ENCODE measurements around the gene AGPAT2.

Gene AGPAT2

DNA sequence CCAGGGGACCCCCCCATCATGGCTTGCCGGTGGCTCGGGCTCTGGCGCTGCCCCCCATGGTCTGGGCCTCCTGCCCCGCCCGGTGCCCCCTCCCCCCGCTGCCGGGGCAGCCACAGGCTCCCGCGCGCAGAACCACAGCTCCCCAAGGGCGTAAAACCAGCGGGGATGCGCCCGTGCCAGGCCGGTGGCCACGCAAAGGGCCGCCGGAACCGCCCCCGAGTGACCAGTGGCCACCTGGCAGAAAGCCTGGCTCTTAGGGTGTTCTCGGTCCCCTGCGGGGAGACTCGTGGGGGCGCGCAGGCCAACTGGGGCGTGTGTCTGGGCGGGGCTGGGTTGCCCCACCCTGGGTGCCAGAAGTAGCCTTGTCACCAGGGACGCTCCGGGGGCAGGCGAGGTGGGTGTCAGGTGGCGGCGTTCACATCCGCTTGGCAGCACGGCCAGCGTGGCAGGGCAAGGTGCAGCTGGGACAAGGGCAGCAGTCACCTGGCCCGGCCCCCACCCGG is 515 bp upstream of the AGPAT2 start:
- DNase-seq (ENCODE audit: low read depth): no peak

DNA sequence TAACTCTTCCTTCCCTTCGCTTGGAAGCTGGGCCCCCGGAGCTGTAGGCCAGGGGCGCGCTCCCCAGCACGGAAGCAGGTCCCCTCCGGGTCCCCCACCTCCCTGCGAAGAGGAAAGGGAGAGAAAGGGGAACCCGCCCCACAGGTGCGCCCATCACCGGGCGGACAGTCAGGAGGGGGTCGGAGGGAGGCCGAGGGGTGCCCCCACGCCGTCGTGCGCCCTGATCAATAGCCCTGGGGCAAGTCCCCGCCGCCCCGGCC is 793 bp downstream of the AGPAT2 start:
- DNase-seq (ENCODE audit: low read depth): no peak

DNA sequence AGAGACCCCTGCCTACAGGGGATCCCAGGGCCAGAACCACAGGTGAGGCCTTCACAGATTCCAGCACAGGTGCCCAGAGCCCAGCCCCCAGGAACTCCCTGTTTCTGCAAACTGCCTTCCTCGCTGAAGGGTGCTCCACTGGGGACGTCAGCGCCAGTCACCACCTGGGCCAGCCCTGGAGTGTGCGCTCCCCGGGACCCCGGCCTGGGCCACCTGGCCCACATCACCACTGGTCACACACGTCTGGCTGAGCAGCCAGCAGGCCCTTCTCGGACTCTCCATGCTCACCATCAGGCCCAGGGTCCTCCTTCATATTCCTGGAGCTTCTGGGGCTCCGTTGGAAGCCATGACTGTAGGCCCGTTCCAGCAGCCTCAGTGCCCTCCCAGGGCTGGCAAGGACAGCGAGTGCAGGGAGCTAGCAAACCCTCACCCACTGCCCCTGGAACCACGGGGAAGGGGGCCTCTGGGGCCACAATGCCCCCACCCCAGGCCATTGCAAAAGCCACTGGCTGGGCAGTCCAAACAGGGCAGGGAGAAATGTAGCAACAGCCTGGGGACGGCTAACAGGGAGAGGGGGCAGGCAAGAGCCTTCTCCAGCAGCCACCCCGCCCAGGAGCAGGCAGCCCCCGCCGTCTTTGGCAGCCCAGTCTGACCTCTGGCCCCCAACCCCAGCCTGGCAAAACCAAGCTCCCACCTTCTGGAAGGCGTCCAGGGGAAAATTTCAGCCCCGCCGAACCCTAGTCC is 1.3 kb downstream of the AGPAT2 start:
- DNase-seq (ENCODE audit: low read depth): no peak

DNA sequence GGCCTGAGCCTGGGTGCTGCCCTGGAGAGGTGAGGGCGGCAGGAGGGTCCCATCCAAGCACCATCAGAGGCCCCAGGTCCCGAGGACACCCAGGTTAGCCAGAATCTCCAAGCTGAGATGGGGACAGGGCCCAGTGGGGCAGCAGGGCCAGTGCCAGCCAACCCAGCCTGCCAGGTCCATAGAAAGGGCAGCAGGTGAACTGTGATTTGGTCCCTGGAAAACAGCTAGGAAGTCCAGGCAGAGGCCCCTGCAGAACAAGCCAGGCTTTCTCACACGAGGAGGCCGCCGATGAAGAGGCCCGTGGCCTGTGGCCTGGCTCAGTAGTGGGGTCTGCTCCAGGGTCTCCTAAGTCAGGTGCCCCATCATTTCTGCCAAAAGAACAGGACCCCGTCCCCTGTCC is 2.0 kb downstream of the AGPAT2 start:
- no peak for DNase-seq (ENCODE audit: low read depth)

DNA sequence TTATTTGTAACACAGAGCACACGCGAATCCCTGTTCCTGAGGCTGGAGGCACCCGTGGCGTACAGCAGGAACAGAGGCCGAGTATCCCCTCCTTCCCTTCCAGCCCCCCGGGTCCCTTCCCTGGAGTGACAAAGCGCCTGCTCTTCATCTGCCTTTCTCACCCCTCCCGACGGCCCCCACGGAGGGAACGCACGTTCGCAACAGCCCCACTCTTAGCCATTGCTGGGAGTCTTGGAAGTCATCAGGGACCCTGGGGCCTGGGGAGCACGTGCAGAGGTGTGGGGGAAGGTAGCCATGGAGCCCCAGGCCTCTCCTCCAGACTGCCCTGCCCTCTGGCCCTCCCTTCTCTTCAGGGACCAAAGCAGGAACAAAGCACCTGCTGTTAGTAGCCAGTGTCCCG is 2.5 kb downstream of the AGPAT2 start:
- no peak for DNase-seq (ENCODE audit: low read depth)

DNA sequence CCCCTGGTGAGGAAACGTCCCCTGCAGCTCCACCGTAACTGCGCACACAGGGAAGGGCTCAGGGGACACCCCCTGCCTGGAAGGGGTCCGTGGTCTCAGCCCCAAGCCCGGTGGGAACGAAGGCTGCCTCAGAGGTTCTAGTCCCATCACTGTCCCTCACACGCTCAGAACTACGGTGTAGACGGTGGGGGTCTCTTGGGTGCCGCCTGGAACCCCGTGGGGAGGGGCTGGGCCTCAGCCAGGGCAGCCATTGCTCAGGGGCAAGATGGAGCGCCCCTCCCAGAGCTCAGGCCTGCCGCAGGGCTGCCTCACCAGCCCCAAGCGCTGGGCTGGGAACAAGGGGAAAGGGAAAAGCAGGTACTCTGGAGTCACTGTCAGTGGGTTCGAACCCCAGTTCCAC is 2.9 kb downstream of the AGPAT2 start:
- DNase-seq (ENCODE audit: low read depth): no peak

DNA sequence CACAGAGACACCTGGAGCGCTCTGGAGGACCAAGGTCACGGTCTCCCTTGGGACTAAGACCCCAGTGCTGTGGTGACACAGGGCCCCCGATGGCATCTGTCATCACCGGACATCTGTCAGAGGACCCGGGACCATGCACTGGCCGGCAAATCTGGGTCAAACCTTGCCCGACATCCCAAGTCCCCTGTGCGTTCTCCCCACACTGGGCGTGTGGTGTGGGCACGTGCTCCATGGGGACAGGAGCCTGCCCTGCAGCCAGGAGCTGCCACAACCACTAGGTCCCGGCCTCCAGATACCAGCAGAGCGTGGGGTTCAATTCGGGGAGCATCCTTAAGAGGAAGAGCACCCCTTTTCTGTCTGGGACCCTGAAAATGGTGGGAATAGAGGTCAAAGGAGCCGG is 3.5 kb downstream of the AGPAT2 start:
- DNase-seq (ENCODE audit: low read depth): no peak

DNA sequence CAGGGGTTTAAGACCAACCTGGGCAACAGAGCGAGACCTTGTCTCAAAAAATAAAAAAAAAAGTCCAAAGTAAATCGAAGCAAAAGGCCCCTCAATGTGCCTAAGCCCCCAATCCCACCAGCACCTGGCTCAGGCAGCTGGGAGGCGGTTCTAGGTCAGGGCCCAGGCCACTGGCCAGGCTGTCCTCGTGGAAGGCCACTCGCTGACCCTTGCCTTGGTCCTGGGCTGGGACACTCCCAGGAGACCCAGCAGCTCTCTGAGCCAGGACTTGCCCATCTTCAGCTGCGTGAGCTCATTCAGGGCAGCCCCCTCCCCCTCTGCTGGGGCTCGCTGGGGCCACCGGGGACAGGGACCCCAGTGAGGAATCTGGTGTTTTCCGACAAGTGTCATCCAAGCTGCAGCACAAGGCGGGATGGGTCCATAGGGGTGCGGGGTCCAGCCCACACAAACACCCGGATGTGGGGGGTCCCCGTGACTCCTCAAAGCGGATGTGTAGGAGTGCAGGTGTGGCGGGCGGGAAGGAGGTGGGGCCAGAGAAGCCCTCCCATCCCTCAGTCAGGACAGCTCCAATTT is 4.0 kb downstream of the AGPAT2 start:
- DNase-seq (ENCODE audit: low read depth): no peak

DNA sequence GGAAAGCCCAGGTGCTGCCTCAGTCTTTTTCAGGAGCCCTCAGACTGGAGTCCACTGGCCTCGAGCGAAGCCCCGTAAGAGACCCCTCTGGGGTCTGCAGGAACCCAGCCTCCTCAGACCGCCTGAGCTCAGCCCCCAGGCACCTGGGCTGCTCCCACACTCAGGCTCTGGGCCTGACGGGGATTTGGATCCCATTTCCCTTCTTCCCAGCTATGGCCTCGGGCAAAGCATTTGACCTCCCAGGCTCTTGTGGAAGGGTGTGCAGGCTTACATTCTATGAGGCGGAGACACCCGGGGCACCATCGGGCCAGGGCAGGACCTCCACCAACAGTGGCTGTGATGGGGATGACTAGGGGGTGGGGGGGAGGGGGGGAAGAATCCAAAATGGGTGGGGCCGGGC is 4.5 kb downstream of the AGPAT2 start:
- DNase-seq (ENCODE audit: low read depth): no peak

DNA sequence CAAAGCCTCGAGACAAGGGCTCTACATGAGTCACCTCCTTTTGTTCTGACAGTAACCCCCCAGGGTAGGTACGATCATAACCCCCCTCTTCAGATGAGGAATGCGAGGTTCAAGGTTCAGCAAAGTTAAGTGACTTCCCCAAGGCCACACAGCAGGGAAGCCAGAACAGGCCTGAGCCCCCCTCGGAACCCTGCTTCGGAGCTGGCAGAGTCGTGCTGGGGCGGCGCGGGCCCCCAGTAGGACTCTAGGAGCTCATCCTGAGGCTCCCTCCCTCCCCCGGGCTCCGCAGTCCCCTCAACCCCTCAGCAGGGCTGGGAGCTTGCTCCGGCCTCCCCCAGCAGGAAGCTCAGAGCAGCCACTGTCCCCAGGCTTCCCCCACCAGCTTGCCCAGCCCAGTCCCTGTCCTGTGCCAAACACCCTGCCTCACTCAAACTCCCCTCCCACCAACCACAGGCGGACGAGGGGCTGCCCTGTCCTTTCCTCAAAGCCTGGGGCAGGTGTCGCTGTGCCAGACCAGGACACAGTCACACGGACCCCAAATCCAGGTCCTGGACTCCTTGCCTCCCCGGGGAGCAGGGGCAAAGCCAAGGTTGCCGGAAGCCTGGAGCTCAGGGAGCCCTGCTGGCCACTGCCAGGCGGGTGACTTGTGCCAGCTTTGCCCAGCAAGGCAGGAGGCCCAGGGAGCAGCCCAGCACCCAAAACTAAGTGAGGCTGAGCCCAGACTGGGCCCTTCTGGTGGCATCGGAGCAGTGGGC is 5.1 kb downstream of the AGPAT2 start:
- no peak for DNase-seq (ENCODE audit: low read depth)

DNA sequence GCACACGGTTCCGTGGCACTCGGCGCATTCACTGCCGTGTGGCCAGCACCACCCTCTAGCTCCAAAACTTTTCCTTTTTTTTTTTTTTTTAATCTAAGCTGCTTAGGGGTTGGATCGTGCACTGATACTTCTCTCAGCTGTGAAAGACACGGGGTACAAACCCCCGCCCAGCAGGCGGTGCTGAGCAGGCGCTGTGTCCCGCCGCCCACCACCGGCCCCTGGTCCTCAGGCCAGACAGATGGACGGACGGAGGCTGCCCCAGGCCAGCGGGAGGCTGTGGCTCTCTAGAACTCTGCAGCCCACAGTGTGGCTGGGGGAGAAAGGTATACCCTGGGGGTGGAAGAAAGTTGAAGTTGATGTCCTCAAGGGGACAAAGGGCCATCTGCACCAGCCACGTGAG is 6.2 kb downstream of the AGPAT2 start:
- DNase-seq (ENCODE audit: low read depth): no peak

DNA sequence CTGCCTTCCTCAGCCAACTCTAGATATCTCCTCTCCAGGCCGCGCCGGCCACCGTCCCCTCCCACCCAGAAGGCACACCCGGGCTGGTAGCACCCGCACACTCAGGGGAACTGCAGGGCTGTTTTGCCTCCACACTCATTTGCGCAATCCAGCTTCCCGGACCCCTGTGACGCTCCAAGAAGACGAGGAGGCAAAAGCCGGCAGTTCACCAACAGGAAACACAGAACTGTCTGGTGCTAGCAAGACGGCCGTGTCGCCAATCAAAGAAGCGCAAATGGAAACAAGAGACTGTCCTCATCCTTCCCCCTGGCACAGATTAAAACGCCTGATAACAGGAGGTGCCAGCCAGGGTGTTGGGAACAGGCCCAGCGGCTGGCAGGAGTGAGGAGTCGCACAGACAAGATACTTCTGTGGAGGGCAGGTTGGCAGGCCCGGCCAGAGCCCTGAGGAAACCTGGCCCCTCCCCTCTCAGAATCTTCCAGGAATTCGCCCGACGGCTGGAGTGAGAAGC is 7.8 kb downstream of the AGPAT2 start:
- no peak for DNase-seq (ENCODE audit: low read depth)

DNA sequence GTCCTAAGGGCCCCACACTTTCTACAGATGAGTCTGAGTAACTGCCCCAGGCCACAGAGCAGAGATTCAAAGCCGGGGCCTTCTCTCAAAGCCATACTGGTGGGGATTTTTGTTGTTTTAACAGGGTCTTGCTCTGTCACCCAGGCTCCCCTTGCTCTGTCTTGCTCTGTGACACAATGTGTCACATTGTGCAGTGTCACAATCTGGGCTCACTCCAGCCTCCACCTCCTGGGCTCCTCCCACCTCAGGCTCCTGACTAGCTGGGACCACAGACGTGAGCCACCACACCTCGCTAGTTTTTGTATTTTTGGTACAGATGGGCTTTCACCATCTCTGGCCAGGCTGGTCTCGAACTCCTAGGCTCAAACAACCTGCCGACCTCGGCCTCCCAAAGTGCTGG is 8.6 kb downstream of the AGPAT2 start:
- DNase-seq (ENCODE audit: low read depth): no peak

DNA sequence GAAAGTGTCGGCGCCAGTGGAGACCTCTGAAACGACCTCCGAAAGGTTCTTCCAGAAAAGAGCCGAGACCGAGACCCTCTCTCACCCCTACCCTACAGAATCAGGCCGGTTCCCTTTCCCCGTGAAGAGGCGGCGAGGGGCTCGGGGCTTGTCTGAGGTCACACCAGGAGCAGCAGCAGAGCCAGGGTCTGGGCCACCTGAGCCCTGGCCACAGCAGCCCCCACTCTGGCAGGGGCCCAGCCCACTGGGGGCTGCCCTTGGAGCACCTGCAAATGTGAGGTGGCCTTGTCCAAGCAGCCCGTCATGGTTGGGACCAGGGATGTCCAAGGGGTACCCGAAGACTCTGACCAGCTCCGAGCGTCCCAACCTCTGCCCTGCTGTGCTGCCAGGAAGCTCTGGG is 9.2 kb downstream of the AGPAT2 start:
- DNase-seq (ENCODE audit: low read depth): no peak

DNA sequence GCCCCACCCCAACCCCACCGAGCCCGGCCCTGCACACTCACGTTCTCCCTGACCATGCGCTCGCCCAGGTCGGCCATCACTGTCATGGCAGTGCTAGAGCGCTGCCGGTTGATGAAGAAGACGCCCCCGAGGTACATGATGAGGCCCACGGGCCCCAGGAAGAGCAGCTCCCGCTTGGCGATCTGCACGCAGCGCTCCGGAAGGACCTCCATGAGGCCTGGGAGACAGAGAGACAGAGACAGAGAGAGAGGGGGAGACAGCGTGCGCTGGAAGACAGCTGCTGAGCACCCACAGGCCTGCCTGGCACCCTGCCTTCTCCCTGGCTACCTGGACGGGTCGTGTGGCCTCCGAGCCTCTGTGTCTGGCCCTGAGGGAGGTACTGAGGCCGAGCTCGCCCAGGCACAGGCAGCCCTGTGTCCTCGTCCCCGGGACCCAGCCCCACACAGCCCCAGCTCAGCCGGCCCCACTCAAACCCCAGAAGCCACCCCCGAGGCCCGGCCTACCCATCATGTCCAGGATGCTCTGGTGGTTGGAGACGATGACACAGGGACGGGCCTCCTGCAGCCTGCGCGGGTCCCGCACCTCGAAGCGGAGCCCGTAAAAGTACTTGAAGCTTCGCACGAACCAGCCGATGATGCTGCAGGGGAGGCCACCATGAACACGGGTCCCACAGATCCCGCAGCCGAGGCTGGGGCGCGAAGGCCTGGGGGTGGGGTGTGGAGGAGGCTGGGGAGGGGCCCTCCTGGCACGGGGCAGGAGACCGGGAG is 10.2 kb downstream of the AGPAT2 start:
- no peak for DNase-seq (ENCODE audit: low read depth)

DNA sequence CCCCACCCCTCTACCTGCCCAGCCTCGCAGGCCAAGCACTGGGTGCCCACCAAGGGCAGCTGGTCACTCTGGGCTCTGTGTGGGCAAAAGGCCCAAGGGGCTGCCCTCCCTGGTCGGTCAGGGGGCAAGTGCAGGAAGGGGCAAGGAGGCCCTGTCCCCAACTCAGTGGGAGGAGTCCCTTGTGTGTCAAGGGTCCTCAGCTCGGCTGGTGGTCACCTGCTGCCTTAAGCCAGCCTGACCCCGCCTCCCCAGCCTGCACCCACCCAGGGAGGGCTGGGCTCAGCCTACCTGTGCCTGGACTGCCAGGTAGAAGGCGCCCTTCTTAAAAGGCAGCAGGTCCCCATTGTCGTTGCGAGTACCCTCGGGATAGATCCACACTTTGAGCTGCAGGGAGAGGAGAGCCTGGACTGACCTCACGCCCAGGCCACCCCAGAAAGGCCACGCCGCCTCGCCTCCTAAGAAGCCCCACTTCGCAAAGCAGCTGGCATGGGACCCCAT is 10.9 kb downstream of the AGPAT2 start:
- no peak for DNase-seq (ENCODE audit: low read depth)

DNA sequence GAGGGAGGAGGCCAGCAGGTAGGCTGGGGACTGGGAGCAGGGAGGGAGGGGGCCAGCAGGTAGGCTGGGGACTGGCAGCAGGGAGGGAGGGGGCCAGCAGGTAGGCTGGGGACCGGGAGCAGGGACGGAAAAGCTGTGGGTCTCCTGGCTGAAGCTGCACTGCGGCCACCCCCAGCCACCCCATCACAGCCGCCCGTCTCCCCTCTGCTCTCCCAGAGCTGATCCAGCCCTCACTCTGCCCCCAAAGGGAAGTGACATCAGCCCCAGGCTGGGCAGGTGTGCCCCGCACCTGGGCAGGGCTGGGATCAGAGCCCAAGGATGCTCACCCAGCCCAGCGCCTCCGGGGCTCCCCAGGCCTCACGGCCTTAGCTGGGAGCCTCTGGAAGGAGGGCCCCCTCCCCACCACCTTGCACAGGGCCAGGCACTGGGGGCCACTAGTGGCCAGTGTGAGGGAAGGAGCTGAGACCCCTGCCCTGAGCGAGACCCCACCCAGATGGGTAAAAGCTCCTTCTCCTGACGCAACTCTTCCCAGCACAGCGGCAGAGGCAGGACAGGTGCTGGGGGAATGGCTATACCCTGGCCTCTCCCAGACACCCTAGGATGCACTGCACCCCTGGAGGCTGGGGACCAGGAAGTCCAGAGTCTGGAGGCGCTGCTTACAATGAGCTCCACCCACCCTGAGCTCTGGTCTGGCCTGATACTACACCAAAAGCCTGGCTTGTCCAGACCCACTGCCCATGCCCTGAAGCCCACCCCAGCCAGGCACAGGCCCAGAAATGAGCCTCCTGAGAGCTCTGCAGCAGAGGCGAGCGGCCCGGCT is 11.6 kb downstream of the AGPAT2 start:
- DNase-seq (ENCODE audit: low read depth): no peak

DNA sequence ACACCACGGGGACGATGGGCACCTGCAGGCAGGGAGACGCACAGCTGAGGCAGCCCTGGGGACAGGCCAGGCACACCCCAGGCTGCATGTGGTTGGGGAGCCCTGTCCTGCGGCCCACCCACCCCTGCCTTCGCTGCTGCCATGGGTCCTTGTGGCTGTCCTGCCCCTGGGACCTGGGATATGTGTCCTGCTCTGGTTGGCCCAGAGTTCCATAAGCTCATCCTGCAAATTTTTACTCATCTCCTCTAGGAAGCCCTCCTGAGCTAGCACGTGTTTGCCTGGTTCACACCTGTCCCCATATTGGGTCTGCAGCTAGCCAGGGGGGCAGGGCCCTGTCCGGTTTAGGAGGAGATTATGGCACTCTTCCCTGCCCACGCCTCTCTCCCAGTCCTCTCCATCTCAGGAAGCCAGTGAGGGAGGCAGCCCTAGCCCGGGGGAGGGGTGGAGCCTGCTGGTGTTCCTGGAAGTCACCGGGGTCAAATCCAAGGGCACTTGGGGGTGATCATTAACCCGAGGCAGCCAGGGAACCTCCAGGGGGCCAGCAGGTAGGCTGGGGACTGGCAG is 12.4 kb downstream of the AGPAT2 start:
- no peak for DNase-seq (ENCODE audit: low read depth)

DNA sequence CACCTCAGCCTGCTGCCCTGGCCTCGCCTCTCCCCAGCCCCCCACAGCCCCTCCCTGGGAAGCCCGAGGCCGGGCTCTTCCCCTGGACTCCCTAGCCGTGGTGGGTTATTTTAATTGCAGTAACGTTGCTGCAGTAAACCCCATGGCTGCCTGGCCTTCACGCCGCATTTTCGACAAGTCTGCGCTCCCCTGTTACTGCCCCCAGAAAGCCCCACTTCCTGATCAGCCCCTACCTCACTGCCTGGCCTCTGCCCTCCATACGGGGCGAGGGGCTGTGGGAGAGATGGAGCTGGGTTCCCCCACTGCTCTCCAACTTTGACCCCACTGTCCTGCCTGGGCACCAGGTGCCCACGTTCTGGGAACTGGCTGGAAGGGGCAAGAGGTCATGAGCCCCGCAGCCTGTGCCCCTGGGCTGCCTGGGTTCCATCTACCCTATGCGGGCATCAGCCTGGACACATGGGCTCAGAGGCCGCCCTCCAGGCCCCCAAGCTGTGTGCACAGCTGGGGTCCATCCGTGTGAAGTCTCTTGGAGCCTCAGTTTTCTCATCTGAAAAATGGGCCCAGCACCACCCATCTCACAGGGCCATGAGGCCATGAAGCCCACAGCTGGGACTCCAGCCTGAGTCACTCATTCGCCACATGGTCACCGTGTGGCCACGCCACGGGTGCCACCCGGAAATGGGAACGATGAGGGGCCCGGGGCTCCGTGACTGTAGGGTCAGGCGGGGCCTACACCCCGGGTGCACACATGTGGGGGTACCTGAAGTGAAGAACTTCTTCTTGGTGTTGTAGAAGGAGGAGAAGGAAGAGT is 13.1 kb downstream of the AGPAT2 start:
- DNase-seq (ENCODE audit: low read depth): no peak

Measured in stimulated activated CD8-positive, alpha-beta memory T cell treated with anti-CD3 and anti-CD28 coated beads, Interleukin-12 subunit alpha, Interleukin-12 subunit beta, amount 100 ng/mL, for 4 hours (primary cell).